IPS-NIHi11 (cell line): ENCODE data around the gene CCDC148.
"Not testable (repeated sequence)": the region's sequence is repeated elsewhere in the genome, so short reads cannot be mapped to it uniquely, and the experiment has no call there.

ENCODE experiments used
- DNase-seq: peaks from one replicate; pipeline ENCODE4 v3.0.0; 2012; ENCODE audit warnings: mixed read lengths, low spot score

The CCDC148 gene

DNA sequence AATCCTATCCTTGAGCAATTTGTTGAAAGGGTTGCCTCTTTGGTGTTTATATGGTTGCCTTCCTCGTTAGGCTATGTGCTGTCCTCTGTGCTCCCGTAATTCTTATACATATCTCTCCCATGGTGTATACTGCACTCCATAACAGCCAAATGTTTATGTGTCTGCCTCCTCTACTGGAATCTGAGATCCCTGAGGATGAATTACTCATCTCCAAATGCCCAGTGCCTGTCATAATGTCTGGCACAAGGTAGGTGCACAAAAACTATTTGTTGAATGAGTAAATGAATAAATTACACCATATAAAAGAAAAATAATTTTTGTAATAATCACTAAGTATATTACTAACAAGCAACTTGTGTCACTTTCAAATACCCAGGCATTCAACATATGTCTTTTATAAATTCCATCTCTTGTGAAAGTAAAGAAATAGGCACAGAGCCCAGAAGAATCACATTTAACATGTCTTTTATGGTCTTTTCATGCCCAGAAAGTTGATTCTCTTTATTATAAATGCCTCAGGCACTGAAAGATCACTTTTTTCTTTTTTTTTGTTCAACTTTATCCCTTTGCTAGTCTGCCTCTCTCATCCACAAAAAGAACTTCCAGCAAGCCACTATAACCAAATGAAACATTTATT lies 164.9 kb downstream of the CCDC148 start:
- DNase-seq = no peak

GRCh38 chr2:158290225-158290624 lies 166.3 kb downstream of the CCDC148 start:
- DNase-seq = no peak

GRCh38 chr2:158276619-158277471 lies 179.7 kb downstream of the CCDC148 start:
- no peak for DNase-seq

DNA sequence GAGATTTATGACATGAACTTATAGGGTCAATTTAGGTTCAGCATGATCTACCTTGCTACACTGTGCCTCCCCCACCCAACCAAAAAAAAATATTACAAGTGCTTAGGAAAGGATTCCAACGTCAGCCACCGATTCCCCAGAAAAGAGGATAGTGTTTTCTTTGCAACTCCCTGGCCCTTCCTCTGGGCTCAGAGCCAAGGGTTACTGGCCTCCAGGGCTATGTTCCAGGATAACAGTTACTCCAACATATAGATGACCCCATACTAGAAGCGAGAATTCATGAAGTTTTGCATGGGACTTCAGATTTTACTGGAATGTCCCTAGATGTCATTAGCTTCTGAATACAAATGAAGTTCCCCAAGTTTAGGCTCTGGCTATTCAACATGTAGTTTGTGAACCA lies 182.8 kb downstream of the CCDC148 start:
- DNase-seq = no peak

DNA sequence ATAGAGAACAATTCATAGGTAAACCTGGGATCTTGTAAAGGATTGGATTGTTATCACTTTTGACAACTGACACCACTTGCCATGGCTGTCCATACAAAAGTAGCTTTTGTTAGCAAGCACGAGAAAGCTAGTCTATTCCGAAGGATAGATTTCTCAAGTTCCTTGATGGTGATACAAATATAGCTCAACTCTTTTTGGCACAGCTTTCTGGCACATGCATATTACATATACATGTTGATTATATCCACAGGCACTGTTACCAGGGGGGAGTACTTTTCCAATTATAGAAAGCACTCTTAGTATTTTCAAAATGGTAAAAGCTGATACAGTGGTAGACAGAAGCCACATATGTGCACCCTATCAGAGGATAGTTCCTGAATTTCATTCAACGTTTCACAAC lies 186.0 kb downstream of the CCDC148 start:
- DNase-seq = no peak

GRCh38 chr2:158269143-158269542 lies 187.4 kb downstream of the CCDC148 start:
- DNase-seq = no peak

GRCh38 chr2:158266111-158266510 lies 190.4 kb downstream of the CCDC148 start:
- no peak for DNase-seq

DNA sequence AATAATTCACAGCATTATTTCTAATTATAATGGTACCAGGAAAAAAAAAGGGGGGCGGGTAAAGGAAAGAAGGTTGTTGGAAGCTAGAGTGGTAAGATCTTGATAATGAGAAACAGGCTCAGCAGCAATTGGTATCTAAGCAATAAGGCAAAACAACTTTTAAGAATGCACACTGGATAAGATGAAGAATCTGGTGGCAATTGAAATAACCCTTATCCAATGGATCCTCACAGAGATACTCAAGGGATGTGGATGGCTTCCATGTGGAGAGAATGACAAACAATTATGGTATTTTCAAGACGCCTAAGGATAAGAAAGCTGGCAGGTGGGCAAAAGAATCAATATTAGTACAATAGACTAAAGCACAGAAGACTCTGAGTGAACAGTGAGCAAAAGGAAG lies 201.3 kb downstream of the CCDC148 start:
- no peak for DNase-seq

DNA sequence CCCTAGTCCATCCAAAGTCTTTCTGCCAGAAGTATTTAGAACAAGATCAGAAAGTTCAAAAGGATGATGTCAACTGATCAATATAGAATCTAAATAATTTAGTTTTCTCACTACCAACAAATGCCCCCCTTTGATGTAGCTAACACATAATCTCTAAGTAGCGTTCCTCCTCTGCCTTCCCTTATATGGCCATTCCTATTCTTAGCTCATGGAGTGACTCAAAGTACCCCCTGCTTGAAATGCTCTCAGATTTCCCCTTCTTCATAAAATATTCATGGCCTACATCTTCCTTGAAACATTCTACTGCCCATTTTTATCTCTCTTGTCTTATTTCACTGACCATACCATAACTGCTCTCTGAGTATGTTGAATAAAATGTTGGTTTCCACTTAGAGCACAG lies 203.4 kb downstream of the CCDC148 start:
- DNase-seq = no peak

GRCh38 chr2:158251356-158251755 lies 205.2 kb downstream of the CCDC148 start:
- DNase-seq = no peak

GRCh38 chr2:158243392-158243791 lies 213.2 kb downstream of the CCDC148 start:
- DNase-seq = no peak

DNA sequence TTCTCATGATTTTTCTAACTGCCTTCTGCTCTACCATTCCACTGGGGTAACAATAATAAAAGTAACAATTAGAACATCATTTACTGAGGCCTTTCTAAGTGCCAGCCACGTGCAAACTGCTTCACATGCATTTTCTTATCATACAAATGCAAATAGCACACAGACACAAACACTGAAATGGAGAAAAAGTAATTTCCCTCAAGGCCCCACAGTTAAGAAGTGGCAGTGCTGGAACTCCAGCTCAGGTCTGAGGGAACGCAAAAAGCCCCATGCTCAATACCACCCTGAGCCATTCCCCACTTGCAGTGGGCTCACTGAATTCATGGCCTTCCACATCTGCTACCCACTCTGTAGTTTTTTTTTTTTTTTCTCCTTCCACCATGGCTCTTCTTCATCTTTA lies 214.3 kb downstream of the CCDC148 start:
- no peak for DNase-seq

DNA sequence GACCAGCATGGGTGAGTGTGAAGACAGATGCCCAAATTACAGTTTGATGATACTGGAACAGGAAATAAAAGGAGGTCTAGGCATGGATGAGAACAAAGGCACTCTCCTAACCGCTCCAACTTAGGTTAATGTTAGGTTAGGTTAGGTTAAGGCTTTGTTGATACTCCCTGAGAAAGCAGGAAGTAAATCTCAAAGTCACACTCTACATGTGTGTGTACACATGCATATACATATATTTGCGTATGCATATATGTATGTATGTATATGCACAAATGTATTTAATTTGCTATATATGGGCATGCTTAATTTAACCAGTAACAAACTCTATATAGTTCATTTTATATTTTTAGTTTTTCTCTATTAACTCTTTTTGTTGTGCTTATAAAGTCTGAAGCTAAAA lies 215.6 kb downstream of the CCDC148 start:
- no peak for DNase-seq

GRCh38 chr2:158239271-158239670 lies 217.3 kb downstream of the CCDC148 start:
- DNase-seq = no peak

DNA sequence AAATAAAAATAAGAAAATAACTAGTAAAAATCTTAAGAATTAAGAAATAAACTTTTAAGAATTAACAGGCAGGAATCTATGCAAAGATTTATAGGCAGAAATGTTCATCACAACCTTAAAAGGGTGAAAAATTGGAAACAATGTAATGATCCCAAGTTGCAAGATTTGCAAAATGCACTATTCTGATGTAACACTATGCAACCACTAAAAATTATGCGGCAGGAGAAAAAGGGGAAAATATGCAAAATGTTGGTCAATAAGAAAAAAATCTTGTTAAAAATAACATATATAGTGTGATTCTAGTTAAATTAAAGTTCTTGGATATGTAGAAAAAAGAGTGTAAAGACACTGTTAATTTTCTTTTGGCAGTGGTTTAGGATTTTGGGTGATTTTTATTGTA lies 222.1 kb downstream of the CCDC148 start:
- DNase-seq = no peak

GRCh38 chr2:158232476-158232875 lies 224.1 kb downstream of the CCDC148 start:
- DNase-seq = no peak

GRCh38 chr2:158228943-158229508 lies 227.5 kb downstream of the CCDC148 start:
- no peak for DNase-seq

- DNase-seq = not testable (repeated sequence)
Measured at GRCh38 chr2:158223066-158223465, 233.5 kb downstream of the CCDC148 start.

- no peak for DNase-seq
Measured at GRCh38 chr2:158221063-158222020, 235.2 kb downstream of the CCDC148 start.

DNA sequence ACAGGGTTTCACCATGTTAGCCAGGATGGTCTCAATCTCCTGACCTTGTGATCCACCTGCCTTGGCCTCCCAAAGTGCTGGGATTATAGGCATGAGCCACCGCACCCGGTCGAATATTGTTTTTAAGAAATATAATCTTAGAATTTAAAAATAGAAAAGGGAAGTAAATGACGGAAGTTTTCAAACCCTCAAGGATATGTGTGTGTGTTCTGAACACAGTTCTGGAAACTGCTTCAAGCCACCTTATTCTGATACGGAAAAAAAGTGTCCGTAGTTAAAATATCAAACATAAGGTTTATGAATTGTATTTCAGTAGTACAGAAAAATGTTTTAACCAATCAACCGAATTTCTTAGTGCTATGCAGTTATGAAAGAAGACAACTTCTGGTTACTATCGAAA lies 239.0 kb downstream of the CCDC148 start:
- DNase-seq = no peak

DNA sequence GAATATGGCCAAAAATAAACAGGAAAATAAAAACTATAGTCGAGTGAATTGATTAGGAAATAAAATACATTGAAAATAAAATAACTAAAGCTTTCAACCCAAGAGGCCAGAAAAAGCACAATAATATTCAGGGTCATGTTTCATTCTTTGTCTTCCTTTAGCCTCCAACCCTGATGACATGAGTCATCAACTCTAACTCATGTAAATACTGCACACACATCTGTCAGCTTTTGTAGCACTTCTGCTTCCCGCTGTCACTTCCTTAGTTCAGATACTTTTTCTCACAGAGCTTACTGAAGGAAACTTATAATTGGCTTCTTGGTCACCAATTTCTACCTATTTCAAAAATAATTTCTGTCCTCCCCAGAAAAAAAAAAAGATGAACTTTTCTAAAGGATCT lies 242.1 kb downstream of the CCDC148 start:
- DNase-seq = peak; percentile 19

- peak; percentile 14 for DNase-seq
Measured at GRCh38 chr2:158213773-158214172, 242.8 kb downstream of the CCDC148 start.
